HepG2 (cell line): Measurements from ENCODE around the gene PTPRM. TPM values are rescaled to one million over a fixed set of nuclear protein-coding genes. Genes with fewer than 3 reads are reported as not detected.

Experiments used
- ATF4 ChIP-seq, 2 experiments: fragments of 450-650 bp in 1 of 2; sonication (generic) in 1 of 2; formaldehyde crosslinking; IDR thresholded peaks; 2 replicates each; pipeline versions ENCODE4 v1.5.0 to v1.8.0; 2020 to 2022; ENCODE audit warnings: mild to moderate bottlenecking in 1 of 2, missing genetic modification reagents in 1 of 2
- CREBL2 ChIP-seq: sonication (generic); formaldehyde crosslinking; IDR thresholded peaks from 2 replicates; pipeline ENCODE4 v1.8.1; 2023; ENCODE audit warnings: missing genetic modification reagents, mild to moderate bottlenecking, borderline replicate concordance
- DMAP1 ChIP-seq: IDR thresholded peaks from 2 replicates; pipeline ENCODE4 v1.6.1; 2016
- GLMP ChIP-seq: sonication (generic); formaldehyde crosslinking; IDR thresholded peaks from 2 replicates; pipeline ENCODE4 v1.9.0; 2021; ENCODE audit warnings: missing genetic modification reagents, mild to moderate bottlenecking, borderline replicate concordance
- MAZ ChIP-seq, 2 experiments: sonication (generic) in 1 of 2; formaldehyde crosslinking in 1 of 2; IDR thresholded peaks; 2 replicates each; pipeline versions ENCODE4 v1.5.0 to v1.6.1; 2012 to 2020; ENCODE audit warnings: low read depth in 2 of 2, mild to moderate bottlenecking in 2 of 2, borderline replicate concordance in 1 of 2, improper control_type of control experiment in 1 of 2, low read length in 1 of 2, missing genetic modification reagents in 1 of 2, moderate library complexity in 1 of 2
- MTF2 ChIP-seq: sonication (generic); formaldehyde crosslinking; IDR thresholded peaks from 2 replicates; pipeline ENCODE4 v1.5.0; 2020; ENCODE audit warnings: missing genetic modification reagents, borderline replicate concordance
- NFATC3 ChIP-seq: sonication (generic); formaldehyde crosslinking; IDR thresholded peaks from 2 replicates; pipeline ENCODE4 v1.5.1; 2020; ENCODE audit warnings: mild to moderate bottlenecking, missing genetic modification reagents
- ONECUT2 ChIP-seq: sonication (generic); formaldehyde crosslinking; IDR thresholded peaks from 2 replicates; pipeline ENCODE4 v1.4.0; 2020; ENCODE audit warnings: missing genetic modification reagents
- SP4 ChIP-seq: sonication (generic); formaldehyde crosslinking; IDR thresholded peaks from 2 replicates; pipeline ENCODE4 v1.8.1; 2023; ENCODE audit warnings: mild to moderate bottlenecking, missing genetic modification reagents
- ZIK1 ChIP-seq: sonication (generic); formaldehyde crosslinking; IDR thresholded peaks from 2 replicates; pipeline ENCODE4 v1.5.0; 2020; ENCODE audit warnings: mild to moderate bottlenecking, low read depth, missing genetic modification reagents, borderline replicate concordance
- ZNF12 ChIP-seq: sonication (generic); formaldehyde crosslinking; IDR thresholded peaks from 2 replicates; pipeline ENCODE4 v1.5.0; 2020; ENCODE audit warnings: missing genetic modification reagents
- ZNF143 ChIP-seq: sonication (generic); formaldehyde crosslinking; IDR thresholded peaks from 2 replicates; pipeline ENCODE4 v1.4.0; 2020; ENCODE audit warnings: missing genetic modification reagents
- ZNF160 ChIP-seq: sonication (generic); formaldehyde crosslinking; IDR thresholded peaks from 2 replicates; pipeline ENCODE4 v1.8.0; 2022; ENCODE audit warnings: mild to moderate bottlenecking, inconsistent platforms, missing genetic modification reagents
- ZNF3 ChIP-seq: IDR thresholded peaks from 2 replicates; pipeline ENCODE4 v1.7.0; 2017; ENCODE audit warnings: inconsistent platforms
- ZNF441 ChIP-seq: sonication (generic); formaldehyde crosslinking; IDR thresholded peaks from 2 replicates; pipeline ENCODE4 v1.7.0; 2021; ENCODE audit warnings: missing genetic modification reagents, borderline replicate concordance
- ZNF557 ChIP-seq: sonication (generic); formaldehyde crosslinking; IDR thresholded peaks from 2 replicates; pipeline ENCODE4 v1.4.0; 2020; ENCODE audit warnings: missing genetic modification reagents
- ZNF749 ChIP-seq: sonication (generic); formaldehyde crosslinking; IDR thresholded peaks from 2 replicates; pipeline ENCODE4 v1.8.0; 2022; ENCODE audit warnings: mild to moderate bottlenecking, missing genetic modification reagents, moderate library complexity, borderline replicate concordance
- ZNF772 ChIP-seq: sonication (generic); formaldehyde crosslinking; IDR thresholded peaks from 2 replicates; pipeline ENCODE4 v1.5.0; 2020; ENCODE audit warnings: mild to moderate bottlenecking, missing genetic modification reagents
- polyA plus RNA-seq, 8 experiments: library from polyadenylated mRNA; depleted of rRNA in 3 of 8; stranded (reverse) in 7 of 8; unstranded in 1 of 8; fragments of >200 nt; fragmentation: Illumina TruSeq in 4 of 8; extraction: Trizol in 4 of 8; gene quantifications; 2 replicates each; pipeline versions ENCODE4 v1.2.1 to v1.2.3, GENCODE V29; 2011 to 2016; ENCODE audit warnings: low read depth in 4 of 8, missing spikeins in 1 of 8, mixed read lengths in 1 of 8; ENCODE audit not compliant: insufficient read depth in 1 of 8
- total RNA-seq, 5 experiments: library from RNA; depleted of rRNA; stranded (reverse); fragments of >200 nt; fragmentation: Illumina TruSeq; extraction: Trizol; gene quantifications; 2 replicates each; pipeline ENCODE4 v1.2.3, GENCODE V29; 2016; ENCODE audit warnings: low read depth in 1 of 5
- TF ChIP-seq, protein P1 (sequence below): sonication (generic); formaldehyde crosslinking; IDR thresholded peaks from 2 replicates; pipeline ENCODE4 v1.4.0; 2020; ENCODE audit warnings: mild to moderate bottlenecking, missing genetic modification reagents
- TF ChIP-seq, protein P2 (sequence below): sonication (generic); formaldehyde crosslinking; IDR thresholded peaks from 2 replicates; pipeline ENCODE4 v1.8.0; 2022; ENCODE audit warnings: mild to moderate bottlenecking, missing genetic modification reagents; ENCODE audit not compliant: insufficient replicate concordance
- TF ChIP-seq, protein P3 (sequence below): sonication (generic); formaldehyde crosslinking; IDR thresholded peaks from 2 replicates; pipeline ENCODE4 v1.4.0; 2020; ENCODE audit warnings: missing genetic modification reagents

Gene PTPRM
- total and polyA plus RNA-seq, 2 of the 13 experiments (the other 11 are each of a cell fraction or from before 2014, with no cell fraction given): 12.6 to 108 TPM

DNA sequence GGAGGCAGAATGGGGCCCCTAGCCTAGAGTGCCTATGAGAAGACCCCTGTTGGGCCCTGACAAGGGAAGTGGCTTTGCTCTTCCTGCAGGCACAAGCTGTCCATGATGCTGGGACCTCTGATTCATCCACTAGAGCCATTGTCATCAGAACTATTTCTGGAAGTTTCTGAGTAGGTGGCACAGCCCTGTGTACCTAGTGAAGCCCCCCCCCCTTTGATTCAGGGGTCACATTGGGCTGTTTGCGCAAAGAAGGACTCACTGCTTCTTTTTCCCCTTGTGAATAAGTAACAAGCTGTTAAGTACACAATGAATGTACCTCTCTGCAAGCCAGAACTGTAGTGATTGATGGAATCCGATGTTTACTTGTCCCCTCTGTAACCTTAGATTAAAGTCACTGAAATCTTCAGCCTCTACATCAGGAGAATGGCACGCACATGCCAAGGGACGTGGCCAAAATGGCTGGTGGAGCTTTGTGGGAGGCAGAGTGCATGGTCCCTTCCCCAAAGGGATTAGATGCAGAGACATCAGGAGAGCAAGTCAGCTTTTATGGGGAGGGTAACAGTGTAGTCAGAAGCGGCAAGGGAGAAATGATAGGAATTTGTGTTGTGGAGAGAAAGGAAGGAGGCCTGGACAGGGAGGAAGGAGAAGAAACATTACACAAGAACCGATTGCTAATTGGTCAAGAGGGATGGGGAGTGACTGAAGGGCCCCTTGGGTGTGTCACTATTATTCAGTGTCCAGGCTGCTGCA, 774.5 kb downstream of the PTPRM start (continued):
- TF ChIP-seq GLMP (no peak), ZNF441 (CRISPR knock-in tag) (0 out of 2 replicates have a peak, but pooled peaks have one; percentile 19), ZNF143 (CRISPR knock-in tag) (no peak), ZNF160 (no peak), ZNF772 (CRISPR knock-in tag) (0 out of 2 replicates have a peak, but pooled peaks have one; percentile 27), ONECUT2 (CRISPR knock-in tag) (no peak), MTF2 (CRISPR knock-in tag) (no peak), ZNF749 (CRISPR knock-in tag) (no peak), CREBL2 (CRISPR knock-in tag) (no peak), ZNF557 (CRISPR knock-in tag) (no peak), MAZ (IDR thresholded peaks at IDR 0.05; ENCODE audit: borderline replicate concordance, low read depth, low read length) (no peak), MAZ (CRISPR knock-in tag; IDR thresholded peaks at IDR 0.05; ENCODE audit: low read depth) (no peak), ZNF3 (no peak), DMAP1 (CRISPR knock-in tag) (peak; percentile 76), ATF4 (CRISPR knock-in tag; IDR thresholded peaks at IDR 0.05) (peak in 1 of 2 experiments; percentile 72; a peak in 2 of 4 replicates), ZNF12 (CRISPR knock-in tag) (0 out of 2 replicates have a peak, but pooled peaks have one; percentile 29), NFATC3 (no peak), ZIK1 (CRISPR knock-in tag) (no peak), SP4 (CRISPR knock-in tag) (no peak)
- TF ChIP-seq, protein P1, sequence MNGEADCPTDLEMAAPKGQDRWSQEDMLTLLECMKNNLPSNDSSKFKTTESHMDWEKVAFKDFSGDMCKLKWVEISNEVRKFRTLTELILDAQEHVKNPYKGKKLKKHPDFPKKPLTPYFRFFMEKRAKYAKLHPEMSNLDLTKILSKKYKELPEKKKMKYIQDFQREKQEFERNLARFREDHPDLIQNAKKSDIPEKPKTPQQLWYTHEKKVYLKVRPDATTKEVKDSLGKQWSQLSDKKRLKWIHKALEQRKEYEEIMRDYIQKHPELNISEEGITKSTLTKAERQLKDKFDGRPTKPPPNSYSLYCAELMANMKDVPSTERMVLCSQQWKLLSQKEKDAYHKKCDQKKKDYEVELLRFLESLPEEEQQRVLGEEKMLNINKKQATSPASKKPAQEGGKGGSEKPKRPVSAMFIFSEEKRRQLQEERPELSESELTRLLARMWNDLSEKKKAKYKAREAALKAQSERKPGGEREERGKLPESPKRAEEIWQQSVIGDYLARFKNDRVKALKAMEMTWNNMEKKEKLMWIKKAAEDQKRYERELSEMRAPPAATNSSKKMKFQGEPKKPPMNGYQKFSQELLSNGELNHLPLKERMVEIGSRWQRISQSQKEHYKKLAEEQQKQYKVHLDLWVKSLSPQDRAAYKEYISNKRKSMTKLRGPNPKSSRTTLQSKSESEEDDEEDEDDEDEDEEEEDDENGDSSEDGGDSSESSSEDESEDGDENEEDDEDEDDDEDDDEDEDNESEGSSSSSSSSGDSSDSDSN (CRISPR knock-in tag): peak; percentile 25; the same call in 1 of the 2 replicates
- TF ChIP-seq, protein P2, sequence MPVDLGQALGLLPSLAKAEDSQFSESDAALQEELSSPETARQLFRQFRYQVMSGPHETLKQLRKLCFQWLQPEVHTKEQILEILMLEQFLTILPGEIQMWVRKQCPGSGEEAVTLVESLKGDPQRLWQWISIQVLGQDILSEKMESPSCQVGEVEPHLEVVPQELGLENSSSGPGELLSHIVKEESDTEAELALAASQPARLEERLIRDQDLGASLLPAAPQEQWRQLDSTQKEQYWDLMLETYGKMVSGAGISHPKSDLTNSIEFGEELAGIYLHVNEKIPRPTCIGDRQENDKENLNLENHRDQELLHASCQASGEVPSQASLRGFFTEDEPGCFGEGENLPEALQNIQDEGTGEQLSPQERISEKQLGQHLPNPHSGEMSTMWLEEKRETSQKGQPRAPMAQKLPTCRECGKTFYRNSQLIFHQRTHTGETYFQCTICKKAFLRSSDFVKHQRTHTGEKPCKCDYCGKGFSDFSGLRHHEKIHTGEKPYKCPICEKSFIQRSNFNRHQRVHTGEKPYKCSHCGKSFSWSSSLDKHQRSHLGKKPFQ (CRISPR knock-in tag): no peak
- TF ChIP-seq, protein P3, sequence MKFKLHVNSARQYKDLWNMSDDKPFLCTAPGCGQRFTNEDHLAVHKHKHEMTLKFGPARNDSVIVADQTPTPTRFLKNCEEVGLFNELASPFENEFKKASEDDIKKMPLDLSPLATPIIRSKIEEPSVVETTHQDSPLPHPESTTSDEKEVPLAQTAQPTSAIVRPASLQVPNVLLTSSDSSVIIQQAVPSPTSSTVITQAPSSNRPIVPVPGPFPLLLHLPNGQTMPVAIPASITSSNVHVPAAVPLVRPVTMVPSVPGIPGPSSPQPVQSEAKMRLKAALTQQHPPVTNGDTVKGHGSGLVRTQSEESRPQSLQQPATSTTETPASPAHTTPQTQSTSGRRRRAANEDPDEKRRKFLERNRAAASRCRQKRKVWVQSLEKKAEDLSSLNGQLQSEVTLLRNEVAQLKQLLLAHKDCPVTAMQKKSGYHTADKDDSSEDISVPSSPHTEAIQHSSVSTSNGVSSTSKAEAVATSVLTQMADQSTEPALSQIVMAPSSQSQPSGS (CRISPR knock-in tag): peak; percentile 95
